HepG2 (cell line): Measurements from ENCODE around the gene CCDC175. TPM values are rescaled to one million over a fixed set of nuclear protein-coding genes. Genes with fewer than 3 reads are reported as not detected.

ENCODE experiments used
- ATAC-seq: fragments of 200-7000 bp; cut with Tn5 transposase; 3 replicates; pipeline ENCODE4 v1.9.1; 2020; ENCODE audit warnings: mild to moderate bottlenecking, moderate library complexity
- BruUV-seq: library from RNA; stranded (reverse); fragments of 400-500 nt; replicated peaks from 2 replicates; lab custom pipeline; 2021; lab: Mats Ljungman, UMichigan
- CTCF ChIA-PET: fragments of 300-600 bp; formaldehyde crosslinking; extraction: SDS; loops from one replicate; lab custom pipeline; 2021; ENCODE audit warnings: low total read pairs, inconsistent platforms, low intra/inter-chr PET ratio; lab: Yijun Ruan, JAX
- POLR2A ChIA-PET: fragments of 350-600 bp; sonication (Branson Sonifier 250); formaldehyde crosslinking; loops from one replicate; lab custom pipeline; 2020; ENCODE audit warnings: antibody characterized with exemption, inconsistent platforms; lab: Yijun Ruan, JAX
- DNase-seq: peaks from one replicate; pipeline ENCODE4 v3.0.0-alpha.2; 2015; ENCODE audit warnings: low spot score
- FAIRE-seq: peaks from 3 replicates; lab custom pipeline; 2011; peaks lifted over from hg19 to GRCh38; lab: Jason Lieb, UNC
- H2AFZ ChIP-seq: one replicate; pipeline ENCODE4 v1.6.1; 2011; ENCODE audit warnings: low read length, inconsistent platforms
- H3K27ac ChIP-seq: fragments of 300-600 bp; 3 replicates; pipeline ENCODE4 v1.8.0; 2011; ENCODE audit warnings: mixed run types, mild to moderate bottlenecking, mixed read lengths, low read length, inconsistent platforms; ENCODE audit not compliant: insufficient read depth; ENCODE audit errors: extremely low read length
- H3K27me3 ChIP-seq, 2 experiments: fragments of 200-600 bp in 1 of 2; 2 replicates in 1 of 2; 3 replicates in 1 of 2; pipeline versions ENCODE4 v1.6.0 to v1.8.0; 2011; ENCODE audit warnings: low read length in 2 of 2, mild to moderate bottlenecking in 2 of 2, moderate library complexity in 2 of 2, inconsistent platforms in 1 of 2; ENCODE audit not compliant: insufficient read depth in 2 of 2, control insufficient read depth in 1 of 2
- H3K36me3 ChIP-seq, 2 experiments: fragments of 200-600 bp in 1 of 2; replicated peaks in 1 of 2; 2 replicates in 1 of 2; 3 replicates in 1 of 2; pipeline versions ENCODE4 v1.5.1 to v1.8.0; 2011; ENCODE audit warnings: low read length in 2 of 2, inconsistent platforms in 1 of 2; ENCODE audit not compliant: insufficient read depth in 2 of 2, control insufficient read depth in 1 of 2
- H3K4me1 ChIP-seq: 2 replicates; pipeline ENCODE4 v1.5.1; 2012; ENCODE audit warnings: low read length, inconsistent platforms; ENCODE audit not compliant: insufficient read depth
- H3K4me2 ChIP-seq: 2 replicates; pipeline ENCODE4 v1.6.0; 2011; ENCODE audit warnings: low read depth, low read length, inconsistent platforms
- H3K4me3 ChIP-seq, 3 experiments: fragments of 200-600 bp in 1 of 3; sonication (generic), shearing (Covaris generic) in 1 of 3; replicated peaks in 1 of 3; 2 replicates each; pipeline ENCODE4 v1.5.1; 2011 to 2016; ENCODE audit warnings: low read length in 3 of 3, inconsistent platforms in 2 of 3, low read depth in 2 of 3, mild to moderate bottlenecking in 2 of 3, control low read depth in 1 of 3, mixed read lengths in 1 of 3; ENCODE audit not compliant: insufficient read depth in 1 of 3
- H3K79me2 ChIP-seq: one replicate; pipeline ENCODE4 v1.6.1; 2011; ENCODE audit warnings: low read length, inconsistent platforms; ENCODE audit not compliant: insufficient read depth
- H3K9ac ChIP-seq: 2 replicates; pipeline ENCODE4 v1.6.0; 2011; ENCODE audit warnings: mild to moderate bottlenecking, low read depth, low read length, inconsistent platforms; ENCODE audit not compliant: insufficient read depth
- H3K9me3 ChIP-seq: 2 replicates; pipeline ENCODE4 v1.5.1; 2012; ENCODE audit warnings: mild to moderate bottlenecking, low read length
- H4K20me1 ChIP-seq: 2 replicates; pipeline ENCODE4 v1.6.0; 2011; ENCODE audit warnings: inconsistent platforms, mild to moderate bottlenecking, low read length, moderate library complexity; ENCODE audit not compliant: insufficient read depth
- ATF7 ChIP-seq, 2 experiments: fragments of 450-650 bp in 1 of 2; sonication (generic) in 1 of 2; formaldehyde crosslinking in 1 of 2; IDR thresholded peaks; 2 replicates each; pipeline versions ENCODE4 v1.4.0 to v1.6.1; 2016 to 2020; ENCODE audit warnings: antibody characterized with exemption in 1 of 2, mild to moderate bottlenecking in 1 of 2, missing genetic modification reagents in 1 of 2
- MAF1 ChIP-seq: sonication (generic); formaldehyde crosslinking; IDR thresholded peaks from 2 replicates; pipeline ENCODE4 v1.5.0; 2020; ENCODE audit warnings: missing genetic modification reagents, borderline replicate concordance
- ZNF230 ChIP-seq: sonication (generic); formaldehyde crosslinking; IDR thresholded peaks from 2 replicates; pipeline ENCODE4 v1.4.0; 2020; ENCODE audit warnings: mild to moderate bottlenecking, missing genetic modification reagents
- ZNF629 ChIP-seq: sonication (generic); formaldehyde crosslinking; conservative IDR thresholded peaks from 2 replicates; pipeline ENCODE4 v1.5.0; 2020; ENCODE audit warnings: missing genetic modification reagents
- WGBS: methylation state at CpG from one replicate; pipeline ENCODE4 v1.1.6; 2017; ENCODE audit warnings: low lambda C conversion rate; 5-methylcytosine and 5-hydroxymethylcytosine counted together
- in situ Hi-C: cut with HindIII; loops from 2 replicates; pipeline ENCODE4 v1.10.0; 2017; ENCODE audit warnings: low pct_unique_long_range_greater_than_20kb; ENCODE audit not compliant: extremely low pct_ligation_motif_present
- intact Hi-C: fragments of 100-400 bp; cut with micrococcal nuclease; formaldehyde crosslinking; loops from one replicate; pipeline ENCODE4 v1.10.0; 2022; ENCODE audit not compliant: unreplicated experiment
- polyA plus RNA-seq, 8 experiments: library from polyadenylated mRNA; depleted of rRNA in 3 of 8; stranded (reverse) in 7 of 8; unstranded in 1 of 8; fragments of >200 nt; fragmentation: Illumina TruSeq in 4 of 8; extraction: Trizol in 4 of 8; gene quantifications; 2 replicates each; pipeline versions ENCODE4 v1.2.1 to v1.2.3, GENCODE V29; 2011 to 2016; ENCODE audit warnings: low read depth in 4 of 8, missing spikeins in 1 of 8, mixed read lengths in 1 of 8; ENCODE audit not compliant: insufficient read depth in 1 of 8
- total RNA-seq, 5 experiments: library from RNA; depleted of rRNA; stranded (reverse); fragments of >200 nt; fragmentation: Illumina TruSeq; extraction: Trizol; gene quantifications; 2 replicates each; pipeline ENCODE4 v1.2.3, GENCODE V29; 2016; ENCODE audit warnings: low read depth in 1 of 5
- TF ChIP-seq, protein P1 (sequence below): sonication (generic); formaldehyde crosslinking; IDR thresholded peaks from 2 replicates; pipeline ENCODE4 v1.4.0; 2020; ENCODE audit warnings: missing genetic modification reagents; ENCODE audit errors: not compliant biosample characterization

CCDC175 gene
- total and polyA plus RNA-seq, 2 of the 13 experiments (the other 11 are each of a cell fraction or from before 2014, with no cell fraction given): not detected

DNA sequence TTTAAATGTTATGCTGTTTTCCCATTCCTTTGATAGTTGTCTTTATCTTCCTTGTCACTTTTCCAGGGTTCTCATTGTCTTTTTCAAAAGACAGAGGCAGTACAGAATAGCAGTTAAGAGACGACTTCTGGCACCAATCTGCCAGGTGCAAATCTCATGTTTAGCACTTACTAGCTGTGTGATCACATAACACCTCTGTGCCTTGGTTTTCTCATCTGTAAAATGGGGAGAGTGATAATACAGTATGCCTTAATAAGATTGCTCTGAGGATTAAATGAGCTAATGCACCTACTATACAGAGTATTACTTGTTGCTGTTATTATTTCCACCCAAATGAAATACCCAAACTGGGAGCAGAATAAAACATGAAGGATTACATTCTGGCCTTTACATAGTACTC lies 116.2 kb downstream of the CCDC175 start:
- Histone ChIP-seq H4K20me1 (no peaks in the 10 kb centered on the region), H3K9ac (no peak overlapping the region), H2AFZ (no peak overlapping the region), H3K4me1 (peaks cover 14% of the 10 kb centered on the region), H3K27me3 (no peaks in the 10 kb centered on the region), H3K4me2 (no peak overlapping the region), H3K36me3 (peaks cover 0 to 5% of the 10 kb centered on the region in 2 experiments; a peak in 1 of 5 replicates), H3K27ac (no peak overlapping the region), H3K9me3 (no peaks in the 10 kb centered on the region), H3K79me2 (no peaks in the 10 kb centered on the region), H3K4me3 (no peak overlapping the region)
- TF ChIP-seq MAF1 (CRISPR knock-in tag) (no peak), ZNF629 (peak; percentile 70), ZNF230 (CRISPR knock-in tag) (no peak)
- ChIA-PET CTCF (no interaction called here), POLR2A (no interaction called here)
- ATAC-seq (no peak), FAIRE-seq (no peak), DNase-seq (no peak)
- 96% methylated on average over 1 of the region's 1 CpG for WGBS
- in situ Hi-C loops: no loop called here
- intact Hi-C loops: no loop called here
- BruUV-seq: no TSS peak

DNA sequence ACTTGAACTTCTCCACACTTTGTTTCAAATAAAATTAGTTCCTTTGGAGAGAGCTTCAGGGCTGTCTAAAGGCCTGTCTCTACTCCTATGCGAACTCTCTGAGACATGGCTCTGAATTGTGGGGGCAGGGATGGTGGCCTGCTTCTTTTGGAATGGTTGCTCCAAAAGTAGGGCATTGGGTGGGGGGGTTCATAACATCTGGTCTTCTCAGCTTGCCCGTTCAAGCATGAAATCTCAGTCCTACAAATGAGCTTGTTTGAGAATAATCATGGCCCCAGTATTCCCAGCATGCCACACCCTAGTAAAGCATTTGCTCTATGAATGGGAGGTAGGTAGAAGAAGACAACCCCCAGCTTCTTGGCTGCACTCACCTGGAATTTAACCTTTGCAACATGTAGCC lies 118.1 kb downstream of the CCDC175 start:
- H3K36me3 ChIP-seq: peaks cover 0 to 5% of the 10 kb centered on the region in 2 experiments; a peak in 1 of 5 replicates
- ATAC-seq (no peak), FAIRE-seq (no peak), DNase-seq (no peak)
- no peaks in the 10 kb centered on the region for H4K20me1 ChIP-seq
- in situ Hi-C loops (no loop called here), intact Hi-C loops (no loop called here)
- no TSS peak for BruUV-seq
- no peak overlapping the region for H3K4me2 ChIP-seq
- no peak overlapping the region for H2AFZ ChIP-seq
- 100% methylated on average over 2 of the region's 2 CpGs for WGBS
- no peak overlapping the region for H3K9ac ChIP-seq
- H3K79me2 ChIP-seq: no peaks in the 10 kb centered on the region
- H3K4me1 ChIP-seq: 0 out of 2 replicates have a peak, but pooled peaks cover 4% of the 10 kb centered on the region
- no peaks in the 10 kb centered on the region for H3K27me3 ChIP-seq
- H3K9me3 ChIP-seq: no peaks in the 10 kb centered on the region
- TF ChIP-seq ATF7 (IDR thresholded peaks at IDR 0.05) (no peak), ATF7 (CRISPR knock-in tag; IDR thresholded peaks at IDR 0.05) (no peak)
- TF ChIP-seq, protein P1, sequence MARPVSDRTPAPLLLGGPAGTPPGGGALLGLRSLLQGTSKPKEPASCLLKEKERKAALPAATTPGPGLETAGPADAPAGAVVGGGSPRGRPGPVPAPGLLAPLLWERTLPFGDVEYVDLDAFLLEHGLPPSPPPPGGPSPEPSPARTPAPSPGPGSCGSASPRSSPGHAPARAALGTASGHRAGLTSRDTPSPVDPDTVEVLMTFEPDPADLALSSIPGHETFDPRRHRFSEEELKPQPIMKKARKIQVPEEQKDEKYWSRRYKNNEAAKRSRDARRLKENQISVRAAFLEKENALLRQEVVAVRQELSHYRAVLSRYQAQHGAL (CRISPR knock-in tag): no peak
- no peak overlapping the region for H3K27ac ChIP-seq
- H3K4me3 ChIP-seq: no peak overlapping the region
- ChIA-PET POLR2A (no interaction called here), CTCF (no interaction called here)
